A549 (cell line): ENCODE measurements around the gene SERPINA7.

ENCODE experiments used
- FOSL2 ChIP-seq, 2 experiments: fragments of 450-650 bp in 1 of 2; fragments of >200 bp in 1 of 2; sonication (Bioruptor Twin) in 1 of 2; formaldehyde crosslinking; IDR thresholded peaks; 2 replicates each; pipeline versions ENCODE4 v1.5.0 to v1.6.1; 2016 to 2020; ENCODE audit warnings: mild to moderate bottlenecking in 1 of 2, moderate library complexity in 1 of 2
- NFE2L2 ChIP-seq: fragments of 150-350 bp; conservative IDR thresholded peaks from 2 replicates; pipeline ENCODE4 v1.6.1; 2014; ENCODE audit warnings: low read length
- POLR2A ChIP-seq: IDR thresholded peaks from 2 replicates; pipeline ENCODE4 v1.6.1; 2012; ENCODE audit warnings: mild to moderate bottlenecking, low read length
- RCOR1 ChIP-seq: fragments of 150-350 bp; IDR thresholded peaks from 2 replicates; pipeline ENCODE4 v1.6.1; 2014; ENCODE audit warnings: antibody characterized with exemption, low read length, low read depth
- ZFP36 ChIP-seq: fragments of 450-650 bp; IDR thresholded peaks from 2 replicates; pipeline ENCODE4 v1.6.1; 2014; ENCODE audit warnings: borderline replicate concordance; ENCODE audit not compliant: partially characterized antibody
- TF ChIP-seq, protein P1 (sequence below): IDR thresholded peaks from 2 replicates; pipeline ENCODE4 v1.6.1; 2012
- TF ChIP-seq, protein P2 (sequence below): fragments of 200-600 bp; sonication (generic); IDR thresholded peaks from 2 replicates; pipeline ENCODE4 v1.6.1; 2016; ENCODE audit warnings: antibody characterized with exemption, mild to moderate bottlenecking, moderate library complexity
- TF ChIP-seq, protein P3 (sequence below): fragments of >200 bp; sonication (Bioruptor Twin); formaldehyde crosslinking; IDR thresholded peaks from 3 replicates; pipeline ENCODE4 v1.5.1; 2016

DNA sequence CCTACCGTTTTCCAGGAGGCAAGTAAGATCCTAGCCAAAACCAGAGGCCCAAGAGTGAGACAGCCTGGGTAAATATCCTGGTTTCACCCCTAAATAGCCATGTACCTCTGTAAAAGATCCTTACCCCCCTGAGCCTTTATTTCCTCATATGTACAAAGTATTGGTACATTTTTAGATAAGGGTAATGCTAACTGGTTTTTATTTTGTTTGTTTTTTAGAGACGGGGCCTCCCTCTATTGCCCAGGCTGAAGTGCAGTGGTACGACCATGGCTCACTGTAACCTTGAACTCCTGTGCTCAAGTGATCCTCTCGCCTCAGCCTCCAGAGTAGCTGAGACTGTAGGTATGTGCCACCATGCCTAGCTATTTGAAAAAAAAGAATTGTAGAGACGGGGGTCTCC is 29.4 kb downstream of the SERPINA7 start:
- TF ChIP-seq, protein P1, sequence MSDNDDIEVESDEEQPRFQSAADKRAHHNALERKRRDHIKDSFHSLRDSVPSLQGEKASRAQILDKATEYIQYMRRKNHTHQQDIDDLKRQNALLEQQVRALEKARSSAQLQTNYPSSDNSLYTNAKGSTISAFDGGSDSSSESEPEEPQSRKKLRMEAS = no peak
- TF ChIP-seq, protein P2, sequence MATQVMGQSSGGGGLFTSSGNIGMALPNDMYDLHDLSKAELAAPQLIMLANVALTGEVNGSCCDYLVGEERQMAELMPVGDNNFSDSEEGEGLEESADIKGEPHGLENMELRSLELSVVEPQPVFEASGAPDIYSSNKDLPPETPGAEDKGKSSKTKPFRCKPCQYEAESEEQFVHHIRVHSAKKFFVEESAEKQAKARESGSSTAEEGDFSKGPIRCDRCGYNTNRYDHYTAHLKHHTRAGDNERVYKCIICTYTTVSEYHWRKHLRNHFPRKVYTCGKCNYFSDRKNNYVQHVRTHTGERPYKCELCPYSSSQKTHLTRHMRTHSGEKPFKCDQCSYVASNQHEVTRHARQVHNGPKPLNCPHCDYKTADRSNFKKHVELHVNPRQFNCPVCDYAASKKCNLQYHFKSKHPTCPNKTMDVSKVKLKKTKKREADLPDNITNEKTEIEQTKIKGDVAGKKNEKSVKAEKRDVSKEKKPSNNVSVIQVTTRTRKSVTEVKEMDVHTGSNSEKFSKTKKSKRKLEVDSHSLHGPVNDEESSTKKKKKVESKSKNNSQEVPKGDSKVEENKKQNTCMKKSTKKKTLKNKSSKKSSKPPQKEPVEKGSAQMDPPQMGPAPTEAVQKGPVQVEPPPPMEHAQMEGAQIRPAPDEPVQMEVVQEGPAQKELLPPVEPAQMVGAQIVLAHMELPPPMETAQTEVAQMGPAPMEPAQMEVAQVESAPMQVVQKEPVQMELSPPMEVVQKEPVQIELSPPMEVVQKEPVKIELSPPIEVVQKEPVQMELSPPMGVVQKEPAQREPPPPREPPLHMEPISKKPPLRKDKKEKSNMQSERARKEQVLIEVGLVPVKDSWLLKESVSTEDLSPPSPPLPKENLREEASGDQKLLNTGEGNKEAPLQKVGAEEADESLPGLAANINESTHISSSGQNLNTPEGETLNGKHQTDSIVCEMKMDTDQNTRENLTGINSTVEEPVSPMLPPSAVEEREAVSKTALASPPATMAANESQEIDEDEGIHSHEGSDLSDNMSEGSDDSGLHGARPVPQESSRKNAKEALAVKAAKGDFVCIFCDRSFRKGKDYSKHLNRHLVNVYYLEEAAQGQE = no peak
- TF ChIP-seq, protein P3, sequence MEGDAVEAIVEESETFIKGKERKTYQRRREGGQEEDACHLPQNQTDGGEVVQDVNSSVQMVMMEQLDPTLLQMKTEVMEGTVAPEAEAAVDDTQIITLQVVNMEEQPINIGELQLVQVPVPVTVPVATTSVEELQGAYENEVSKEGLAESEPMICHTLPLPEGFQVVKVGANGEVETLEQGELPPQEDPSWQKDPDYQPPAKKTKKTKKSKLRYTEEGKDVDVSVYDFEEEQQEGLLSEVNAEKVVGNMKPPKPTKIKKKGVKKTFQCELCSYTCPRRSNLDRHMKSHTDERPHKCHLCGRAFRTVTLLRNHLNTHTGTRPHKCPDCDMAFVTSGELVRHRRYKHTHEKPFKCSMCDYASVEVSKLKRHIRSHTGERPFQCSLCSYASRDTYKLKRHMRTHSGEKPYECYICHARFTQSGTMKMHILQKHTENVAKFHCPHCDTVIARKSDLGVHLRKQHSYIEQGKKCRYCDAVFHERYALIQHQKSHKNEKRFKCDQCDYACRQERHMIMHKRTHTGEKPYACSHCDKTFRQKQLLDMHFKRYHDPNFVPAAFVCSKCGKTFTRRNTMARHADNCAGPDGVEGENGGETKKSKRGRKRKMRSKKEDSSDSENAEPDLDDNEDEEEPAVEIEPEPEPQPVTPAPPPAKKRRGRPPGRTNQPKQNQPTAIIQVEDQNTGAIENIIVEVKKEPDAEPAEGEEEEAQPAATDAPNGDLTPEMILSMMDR = no peak
- no peak for TF ChIP-seq NFE2L2
- TF ChIP-seq ZFP36 = no peak
- no peak for TF ChIP-seq POLR2A
- TF ChIP-seq RCOR1 = no peak
- no peak for TF ChIP-seq FOSL2 (IDR thresholded peaks at IDR 0.05)
- no peak for TF ChIP-seq FOSL2 (CRISPR knock-in tag; IDR thresholded peaks at IDR 0.05)
